Activated CD4-positive, alpha-beta T cell treated with anti-CD3 and anti-CD28 coated beads, Interleukin-2, amount 10 ng/mL, durations not matched to agents 24 days and 14 days (primary cell): ENCODE measurements around the gene ACACB. TPM values are rescaled to one million over a fixed set of nuclear protein-coding genes. Genes with fewer than 3 reads are reported as not detected.

Source experiments
- DNase-seq: peaks from one replicate; pipeline ENCODE4 v3.0.0; 2022
- H3K27ac Mint-ChIP-seq: one replicate; pipeline ENCODE4 v1.8.0; 2022; ENCODE audit warnings: mild to moderate bottlenecking, mixed read lengths
- H3K27me3 Mint-ChIP-seq: one replicate; pipeline ENCODE4 v1.8.0; 2022; ENCODE audit warnings: mixed read lengths
- H3K36me3 Mint-ChIP-seq: one replicate; pipeline ENCODE4 v1.8.0; 2022; ENCODE audit warnings: low read depth, mild to moderate bottlenecking, mixed read lengths
- H3K4me1 Mint-ChIP-seq: one replicate; pipeline ENCODE4 v1.8.0; 2021; ENCODE audit warnings: mixed read lengths
- H3K4me3 Mint-ChIP-seq: one replicate; pipeline ENCODE4 v1.8.0; 2022; ENCODE audit warnings: mild to moderate bottlenecking, moderate library complexity, mixed read lengths
- H3K9me3 Mint-ChIP-seq: one replicate; pipeline ENCODE4 v1.8.0; 2021; ENCODE audit warnings: mixed read lengths
- intact Hi-C: fragments of 100-400 bp; cut with micrococcal nuclease; formaldehyde crosslinking; loops from one replicate; pipeline ENCODE4 v1.15.1; 2023
- total RNA-seq: library from RNA; stranded (reverse); gene quantifications from 2 replicates; pipeline ENCODE4 v1.2.3, GENCODE V29; 2022

Gene ACACB
- total RNA-seq, 1 donor from 2014 or later: 5.8 TPM

GRCh38 chr12:109203480-109203879 is 87.1 kb downstream of the ACACB start:
- no peak overlapping the region for H3K4me3 Mint-ChIP-seq
- H3K9me3 Mint-ChIP-seq: no peaks in the 10 kb centered on the region
- peaks cover 3% of the 10 kb centered on the region for H3K36me3 Mint-ChIP-seq
- H3K27ac Mint-ChIP-seq: no peak overlapping the region
- H3K27me3 Mint-ChIP-seq: no peaks in the 10 kb centered on the region
- intact Hi-C loops: no loop called here
- no peak for DNase-seq
- no peaks in the 10 kb centered on the region for H3K4me1 Mint-ChIP-seq

- Mint-ChIP-seq H3K27ac (no peak overlapping the region), H3K9me3 (no peaks in the 10 kb centered on the region), H3K4me3 (no peak overlapping the region), H3K4me1 (no peaks in the 10 kb centered on the region), H3K27me3 (no peaks in the 10 kb centered on the region), H3K36me3 (no peaks in the 10 kb centered on the region)
- no peak for DNase-seq
- intact Hi-C loops: no loop called here
These were observed 92.7 kb downstream of the ACACB start for GRCh38 chr12:109209082-109209481.

GRCh38 chr12:109212460-109213115 is 96.2 kb downstream of the ACACB start:
- no peaks in the 10 kb centered on the region for H3K36me3 Mint-ChIP-seq

GRCh38 chr12:109214131-109214530 is 97.7 kb downstream of the ACACB start:
- H3K27ac Mint-ChIP-seq: no peak overlapping the region
- no peak overlapping the region for H3K4me3 Mint-ChIP-seq
- no peak for DNase-seq
- intact Hi-C loops: no loop called here
- H3K4me1 Mint-ChIP-seq: no peaks in the 10 kb centered on the region
- H3K27me3 Mint-ChIP-seq: no peaks in the 10 kb centered on the region
- no peaks in the 10 kb centered on the region for H3K9me3 Mint-ChIP-seq
- H3K36me3 Mint-ChIP-seq: no peaks in the 10 kb centered on the region

More at GRCh38 chr12:109212460-109213115, 96.2 kb downstream of the ACACB start:
- Mint-ChIP-seq H3K4me3 (no peak overlapping the region), H3K27ac (no peak overlapping the region), H3K27me3 (no peaks in the 10 kb centered on the region), H3K4me1 (no peaks in the 10 kb centered on the region), H3K9me3 (no peaks in the 10 kb centered on the region)
- intact Hi-C loops: no loop called here
- DNase-seq: no peak

GRCh38 chr12:109218996-109219395 is 102.6 kb downstream of the ACACB start:
- H3K4me3 Mint-ChIP-seq: no peak overlapping the region
- no peak overlapping the region for H3K27ac Mint-ChIP-seq
- no peaks in the 10 kb centered on the region for H3K36me3 Mint-ChIP-seq
- H3K4me1 Mint-ChIP-seq: no peaks in the 10 kb centered on the region
- DNase-seq: no peak
- H3K27me3 Mint-ChIP-seq: no peaks in the 10 kb centered on the region
- intact Hi-C loops: no loop called here
- no peaks in the 10 kb centered on the region for H3K9me3 Mint-ChIP-seq

- no peaks in the 10 kb centered on the region for H3K4me1 Mint-ChIP-seq
- H3K4me3 Mint-ChIP-seq: no peak overlapping the region
- intact Hi-C loops: no loop called here
- H3K36me3 Mint-ChIP-seq: no peaks in the 10 kb centered on the region
- no peak overlapping the region for H3K27ac Mint-ChIP-seq
- H3K9me3 Mint-ChIP-seq: no peaks in the 10 kb centered on the region
- DNase-seq: no peak
- H3K27me3 Mint-ChIP-seq: no peaks in the 10 kb centered on the region
These were observed 103.6 kb downstream of the ACACB start for GRCh38 chr12:109219938-109220337.

- H3K36me3 Mint-ChIP-seq: no peaks in the 10 kb centered on the region
- intact Hi-C loops: no loop called here
- no peak overlapping the region for H3K27ac Mint-ChIP-seq
- no peaks in the 10 kb centered on the region for H3K4me1 Mint-ChIP-seq
- no peaks in the 10 kb centered on the region for H3K27me3 Mint-ChIP-seq
- no peak overlapping the region for H3K4me3 Mint-ChIP-seq
- DNase-seq: no peak
- H3K9me3 Mint-ChIP-seq: no peaks in the 10 kb centered on the region
These were observed 105.0 kb downstream of the ACACB start for GRCh38 chr12:109221277-109221931.

- no peaks in the 10 kb centered on the region for H3K36me3 Mint-ChIP-seq
- intact Hi-C loops: no loop called here
- H3K27ac Mint-ChIP-seq: no peak overlapping the region
- no peak overlapping the region for H3K4me3 Mint-ChIP-seq
- no peaks in the 10 kb centered on the region for H3K9me3 Mint-ChIP-seq
- DNase-seq: no peak
- no peaks in the 10 kb centered on the region for H3K4me1 Mint-ChIP-seq
- no peaks in the 10 kb centered on the region for H3K27me3 Mint-ChIP-seq
These were observed 105.7 kb downstream of the ACACB start for GRCh38 chr12:109222062-109222461.

GRCh38 chr12:109222496-109222895 is 106.1 kb downstream of the ACACB start:
- H3K9me3 Mint-ChIP-seq: no peaks in the 10 kb centered on the region
- H3K27ac Mint-ChIP-seq: no peak overlapping the region
- H3K27me3 Mint-ChIP-seq: no peaks in the 10 kb centered on the region
- H3K36me3 Mint-ChIP-seq: no peaks in the 10 kb centered on the region
- DNase-seq: no peak
- intact Hi-C loops: no loop called here
- no peaks in the 10 kb centered on the region for H3K4me1 Mint-ChIP-seq
- H3K4me3 Mint-ChIP-seq: no peak overlapping the region

GRCh38 chr12:109223211-109223610 is 106.8 kb downstream of the ACACB start:
- intact Hi-C loops: no loop called here
- no peak overlapping the region for H3K4me3 Mint-ChIP-seq
- no peak for DNase-seq
- no peak overlapping the region for H3K27ac Mint-ChIP-seq
- no peaks in the 10 kb centered on the region for H3K4me1 Mint-ChIP-seq
- H3K9me3 Mint-ChIP-seq: no peaks in the 10 kb centered on the region
- no peaks in the 10 kb centered on the region for H3K36me3 Mint-ChIP-seq
- no peaks in the 10 kb centered on the region for H3K27me3 Mint-ChIP-seq

- Mint-ChIP-seq H3K9me3 (no peaks in the 10 kb centered on the region), H3K4me3 (no peak overlapping the region), H3K27me3 (no peaks in the 10 kb centered on the region), H3K36me3 (no peaks in the 10 kb centered on the region), H3K27ac (no peak overlapping the region), H3K4me1 (no peaks in the 10 kb centered on the region)
- DNase-seq: no peak
- intact Hi-C loops: no loop called here
These were observed 107.5 kb downstream of the ACACB start for GRCh38 chr12:109223868-109224267.

GRCh38 chr12:109228664-109229063 is 112.3 kb downstream of the ACACB start:
- no peaks in the 10 kb centered on the region for H3K36me3 Mint-ChIP-seq
- no peaks in the 10 kb centered on the region for H3K4me1 Mint-ChIP-seq
- no peaks in the 10 kb centered on the region for H3K9me3 Mint-ChIP-seq
- H3K4me3 Mint-ChIP-seq: no peak overlapping the region
- H3K27ac Mint-ChIP-seq: no peak overlapping the region
- intact Hi-C loops: no loop called here
- no peaks in the 10 kb centered on the region for H3K27me3 Mint-ChIP-seq
- DNase-seq: no peak

GRCh38 chr12:109230193-109230592 is 113.8 kb downstream of the ACACB start:
- intact Hi-C loops: no loop called here
- Mint-ChIP-seq H3K9me3 (no peaks in the 10 kb centered on the region), H3K27ac (no peak overlapping the region), H3K36me3 (no peaks in the 10 kb centered on the region), H3K4me3 (no peak overlapping the region), H3K4me1 (no peaks in the 10 kb centered on the region), H3K27me3 (no peaks in the 10 kb centered on the region)
- no peak for DNase-seq

GRCh38 chr12:109232731-109233130 is 116.3 kb downstream of the ACACB start:
- no peak overlapping the region for H3K27ac Mint-ChIP-seq
- H3K27me3 Mint-ChIP-seq: no peaks in the 10 kb centered on the region
- no peak overlapping the region for H3K4me3 Mint-ChIP-seq
- H3K4me1 Mint-ChIP-seq: no peaks in the 10 kb centered on the region
- H3K9me3 Mint-ChIP-seq: no peaks in the 10 kb centered on the region
- DNase-seq: no peak
- intact Hi-C loops: no loop called here
- no peaks in the 10 kb centered on the region for H3K36me3 Mint-ChIP-seq

- Mint-ChIP-seq H3K4me1 (no peaks in the 10 kb centered on the region), H3K27me3 (no peaks in the 10 kb centered on the region), H3K9me3 (no peaks in the 10 kb centered on the region), H3K36me3 (no peaks in the 10 kb centered on the region), H3K27ac (no peak overlapping the region), H3K4me3 (no peak overlapping the region)
- intact Hi-C loops: no loop called here
- no peak for DNase-seq
These were observed 117.6 kb downstream of the ACACB start for GRCh38 chr12:109234012-109234411.
